ENCODE data around the gene FGFR4.
"Not testable (repeated sequence)": the region's sequence is repeated elsewhere in the genome, so short reads cannot be mapped to it uniquely, and the experiment has no call there.

The FGFR4 gene

GRCh38 chr5:177086654-177087397, at the start of gene FGFR4:
FGFR4 (plus strand) TSS chr5:177086915; CDS start chr5:177089603, 2,688 bp downstream.
- DNase-seq: peak; percentile 59 to 69

- DNase-seq: no peak
These were observed 49.8 kb upstream of the FGFR4 start for GRCh38 chr5:177036921-177037320.

GRCh38 chr5:177040814-177041420, 45.8 kb upstream of the FGFR4 start:
- no peak for DNase-seq

GRCh38 chr5:177041936-177042335, 44.8 kb upstream of the FGFR4 start:
- no peak for DNase-seq

GRCh38 chr5:177043114-177043513, 43.6 kb upstream of the FGFR4 start:
- DNase-seq: no peak

- no peak for DNase-seq
These were observed 42.8 kb upstream of the FGFR4 start for GRCh38 chr5:177043958-177044357.

GRCh38 chr5:177044641-177045040, 42.1 kb upstream of the FGFR4 start:
- no peak for DNase-seq

GRCh38 chr5:177045631-177046030, 41.1 kb upstream of the FGFR4 start:
- DNase-seq: no peak

GRCh38 chr5:177048531-177048930, 38.2 kb upstream of the FGFR4 start:
- DNase-seq: not testable (repeated sequence)

- no peak for DNase-seq
These were observed 37.4 kb upstream of the FGFR4 start for GRCh38 chr5:177049285-177049684.

GRCh38 chr5:177064500-177065277, 22.0 kb upstream of the FGFR4 start:
- DNase-seq: no peak

- DNase-seq: no peak
These were observed 21.2 kb upstream of the FGFR4 start for GRCh38 chr5:177065491-177065890.

GRCh38 chr5:177066224-177066623, 20.5 kb upstream of the FGFR4 start:
- DNase-seq: no peak

GRCh38 chr5:177067503-177067902, 19.2 kb upstream of the FGFR4 start:
- no peak for DNase-seq

GRCh38 chr5:177070536-177071191, 16.1 kb upstream of the FGFR4 start:
- no peak for DNase-seq

- DNase-seq: peak; percentile 61 to 83
These were observed 14.9 kb upstream of the FGFR4 start for GRCh38 chr5:177071666-177072385.

GRCh38 chr5:177077335-177077734, 9.4 kb upstream of the FGFR4 start:
- DNase-seq: no peak

GRCh38 chr5:177079606-177080005, 7.1 kb upstream of the FGFR4 start:
- DNase-seq: no peak

- no peak for DNase-seq
These were observed 6.5 kb upstream of the FGFR4 start for GRCh38 chr5:177080265-177080664.

GRCh38 chr5:177081859-177082258, 4.9 kb upstream of the FGFR4 start:
- DNase-seq: no peak

GRCh38 chr5:177083357-177083756, 3.4 kb upstream of the FGFR4 start:
- DNase-seq: no peak

GRCh38 chr5:177084175-177084574, 2.5 kb upstream of the FGFR4 start:
- DNase-seq: no peak

Measured in activated CD4-positive, alpha-beta T cell treated with anti-CD3 and anti-CD28 coated beads for 4 hours (primary cell).